Measurements from ENCODE around the gene ZFPL1. TPM values are rescaled to one million over a fixed set of nuclear protein-coding genes. Genes with fewer than 3 reads are reported as not detected.

Gene ZFPL1
- total RNA-seq, 1 experiment from 2014 or later = 50.8 TPM

- no peak for DNase-seq (ENCODE audit: unreplicated experiment)
- peaks cover 5% of the 10 kb centered on the region for H3K4me1 Mint-ChIP-seq (ENCODE audit: insufficient read depth, unreplicated experiment)
- CTCF ChIA-PET = interaction anchor here (0.6 to 0.7 kb wide), 2 partner anchors 26 to 239 kb away, joined by 4 to 8 read pairs; no protein-coding TSS in a partner anchor
Observed at GRCh38 chr11:65065851-65066250, 18.2 kb upstream of the ZFPL1 start.

GRCh38 chr11:65066315-65066714 lies 17.7 kb upstream of the ZFPL1 start:
- H3K4me3 Mint-ChIP-seq (ENCODE audit: unreplicated experiment) = no peak overlapping the region
- BruUV-seq (replicated peaks) = no TSS peak
- ChIA-PET CTCF (interaction anchor here (1.5 kb wide), 1 partner anchor 38 kb away, joined by 3 read pairs; no protein-coding TSS in a partner anchor), POLR2A (interaction anchor here (0.6 to 1.6 kb wide), 2 partner anchors 30 to 33 kb away, joined by 3 to 5 read pairs; partner anchors contain the start of gene VPS51)
- DNase-seq (ENCODE audit: unreplicated experiment) = no peak
- TF ChIP-seq CTCF (IDR thresholded peaks at IDR 0.05; ENCODE audit: unreplicated experiment) = no peak
- H3K4me1 Mint-ChIP-seq (ENCODE audit: insufficient read depth, unreplicated experiment) = peaks cover 5% of the 10 kb centered on the region
- no peak overlapping the region for H3K27ac Mint-ChIP-seq (ENCODE audit: low read depth, unreplicated experiment)
- H3K9me3 Mint-ChIP-seq (ENCODE audit: unreplicated experiment) = no peaks in the 10 kb centered on the region
- no peaks in the 10 kb centered on the region for H3K36me3 Mint-ChIP-seq (ENCODE audit: insufficient read depth, unreplicated experiment)
- H3K27me3 Mint-ChIP-seq (ENCODE audit: insufficient read depth, unreplicated experiment) = no peaks in the 10 kb centered on the region
- intact Hi-C loops (cut with micrococcal nuclease) = no loop called here

More at GRCh38 chr11:65065851-65066250, 18.2 kb upstream of the ZFPL1 start:
- H3K9me3 Mint-ChIP-seq (ENCODE audit: unreplicated experiment) = no peaks in the 10 kb centered on the region
- no peaks in the 10 kb centered on the region for H3K27me3 Mint-ChIP-seq (ENCODE audit: insufficient read depth, unreplicated experiment)
- intact Hi-C loops (cut with micrococcal nuclease) = no loop called here
- POLR2A ChIA-PET = interaction anchor here (0.6 to 1.6 kb wide), 2 partner anchors 31 to 33 kb away, joined by 3 to 5 read pairs; partner anchors contain the start of gene VPS51
- H3K4me3 Mint-ChIP-seq (ENCODE audit: unreplicated experiment) = no peak overlapping the region
- H3K36me3 Mint-ChIP-seq (ENCODE audit: insufficient read depth, unreplicated experiment) = no peaks in the 10 kb centered on the region
- BruUV-seq (replicated peaks) = no TSS peak
- no peak for TF ChIP-seq CTCF (IDR thresholded peaks at IDR 0.05; ENCODE audit: unreplicated experiment)
- H3K27ac Mint-ChIP-seq (ENCODE audit: low read depth, unreplicated experiment) = no peak overlapping the region

GRCh38 chr11:65066805-65067291 lies 17.2 kb upstream of the ZFPL1 start:
- intact Hi-C loops (cut with micrococcal nuclease) = no loop called here
- H3K27ac Mint-ChIP-seq (ENCODE audit: low read depth, unreplicated experiment) = no peak overlapping the region
- H3K9me3 Mint-ChIP-seq (ENCODE audit: unreplicated experiment) = no peaks in the 10 kb centered on the region
- POLR2A ChIA-PET = no interaction called here
- H3K4me1 Mint-ChIP-seq (ENCODE audit: insufficient read depth, unreplicated experiment) = peaks cover 5% of the 10 kb centered on the region
- H3K4me3 Mint-ChIP-seq (ENCODE audit: unreplicated experiment) = no peak overlapping the region
- CTCF ChIA-PET = interaction anchor here (1.5 kb wide), 1 partner anchor 38 kb away, joined by 3 read pairs; no protein-coding TSS in a partner anchor
- no peak for DNase-seq (ENCODE audit: unreplicated experiment)
- H3K36me3 Mint-ChIP-seq (ENCODE audit: insufficient read depth, unreplicated experiment) = no peaks in the 10 kb centered on the region
- H3K27me3 Mint-ChIP-seq (ENCODE audit: insufficient read depth, unreplicated experiment) = no peaks in the 10 kb centered on the region
- no TSS peak for BruUV-seq (replicated peaks)
- TF ChIP-seq CTCF (IDR thresholded peaks at IDR 0.05; ENCODE audit: unreplicated experiment) = no peak

- intact Hi-C loops (cut with micrococcal nuclease) = no loop called here
- no peak for TF ChIP-seq CTCF (IDR thresholded peaks at IDR 0.05; ENCODE audit: unreplicated experiment)
- ChIA-PET POLR2A (no interaction called here), CTCF (interaction anchor here (1.5 kb wide), 1 partner anchor 39 kb away, joined by 3 read pairs; no protein-coding TSS in a partner anchor)
- Mint-ChIP-seq H3K9me3 (ENCODE audit: unreplicated experiment) (no peaks in the 10 kb centered on the region), H3K4me3 (ENCODE audit: unreplicated experiment) (no peak overlapping the region), H3K27me3 (ENCODE audit: insufficient read depth, unreplicated experiment) (no peaks in the 10 kb centered on the region), H3K36me3 (ENCODE audit: insufficient read depth, unreplicated experiment) (no peaks in the 10 kb centered on the region), H3K4me1 (ENCODE audit: insufficient read depth, unreplicated experiment) (peaks cover 5% of the 10 kb centered on the region), H3K27ac (ENCODE audit: low read depth, unreplicated experiment) (no peak overlapping the region)
- BruUV-seq (replicated peaks) = no TSS peak
- DNase-seq (ENCODE audit: unreplicated experiment) = no peak
Observed at GRCh38 chr11:65067446-65067845, 16.6 kb upstream of the ZFPL1 start.

All from MCF 10A (cell line).